Neuronal stem cell (in vitro differentiated cells): ENCODE results near the gene TMEM208.

Source experiments
- small RNA-seq: library from polyadenylated mRNA; stranded (forward); fragments of <200 nt; extraction: miRNeasy Mini kit (QIAGEN cat#:217004); gene quantifications from one replicate; pipeline ENCODE3, GENCODE V24; 2013; ENCODE audit not compliant: insufficient read depth

TMEM208 gene

Small RNA genes within 50 kb of the gene (small RNA-seq; reads per million reads assigned to genes)
- gene MIR328, result 256 reads per million, percentile 98 among the genes with 10 or more reads in this experiment
